ENCODE data around the gene PPP2CA.
"Not testable (repeated sequence)": the region's sequence is repeated elsewhere in the genome, so short reads cannot be mapped to it uniquely, and the experiment has no call there.

The PPP2CA gene

DNA sequence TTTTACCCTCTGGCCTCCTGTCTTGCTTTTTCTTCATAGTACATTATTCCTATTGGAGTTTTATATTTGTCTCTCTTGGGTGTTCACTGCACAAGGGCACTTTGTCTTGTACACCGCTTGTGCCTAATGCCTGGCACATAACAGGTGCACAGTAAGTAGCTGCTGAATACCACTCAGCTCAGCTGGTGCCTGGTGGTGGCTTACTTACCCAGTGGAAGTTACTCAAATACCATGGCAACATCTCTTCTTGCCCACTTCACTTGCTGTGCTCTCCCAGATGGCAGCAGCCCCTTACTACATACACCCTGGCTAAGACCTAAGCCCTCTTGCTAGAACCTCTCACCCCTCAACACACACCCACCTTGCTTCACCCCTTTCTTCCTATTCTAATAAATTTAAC is 37.8 kb downstream of the PPP2CA start:
- no peak for DNase-seq

DNA sequence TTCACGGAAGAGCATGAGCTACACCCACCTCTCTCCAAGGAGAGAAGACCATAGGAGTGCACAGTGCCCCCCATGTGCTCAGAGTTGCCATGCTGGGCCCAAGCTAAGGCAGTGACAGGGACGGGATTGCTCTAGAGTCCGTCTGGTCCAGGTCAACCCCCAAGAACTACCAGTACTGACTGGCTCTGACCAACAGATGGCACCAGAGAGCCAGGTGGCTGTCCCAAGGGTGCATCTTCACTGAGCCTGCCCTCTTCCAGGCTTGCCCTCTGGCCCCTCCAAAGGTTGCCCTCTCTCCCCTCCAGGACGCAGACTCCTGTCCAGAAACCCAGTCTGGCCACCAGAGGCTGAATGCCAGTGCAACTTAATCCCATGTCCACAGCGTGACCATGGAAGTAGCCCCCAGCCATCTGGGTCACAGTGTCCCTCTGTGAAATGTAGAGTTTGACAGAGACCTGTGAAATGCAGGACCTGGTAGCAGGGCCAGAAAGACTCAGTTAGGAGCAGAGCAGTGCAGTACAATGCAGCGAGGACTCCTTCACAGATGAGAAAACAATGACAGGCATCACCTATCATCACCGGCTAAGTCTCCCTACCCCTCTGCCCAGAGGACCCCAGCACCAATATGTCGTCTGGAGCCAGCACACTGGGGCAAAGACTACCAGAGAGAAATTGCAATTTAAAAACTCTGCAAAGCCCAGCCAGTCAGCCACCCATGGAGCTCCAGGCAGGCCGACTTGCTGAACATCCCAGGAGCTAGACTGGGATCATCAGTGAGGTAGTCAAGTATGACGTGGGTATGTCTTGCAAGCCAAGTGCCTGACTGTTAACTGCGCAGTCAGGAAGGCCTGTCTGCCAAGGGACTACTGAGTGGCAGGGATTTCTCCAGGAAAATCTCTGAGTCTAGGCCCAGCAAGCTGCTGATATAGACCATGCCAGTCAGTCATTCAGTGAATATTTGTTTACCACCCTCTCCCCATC is 41.4 kb downstream of the PPP2CA start:
- DNase-seq: peak; percentile 76 to 82

DNA sequence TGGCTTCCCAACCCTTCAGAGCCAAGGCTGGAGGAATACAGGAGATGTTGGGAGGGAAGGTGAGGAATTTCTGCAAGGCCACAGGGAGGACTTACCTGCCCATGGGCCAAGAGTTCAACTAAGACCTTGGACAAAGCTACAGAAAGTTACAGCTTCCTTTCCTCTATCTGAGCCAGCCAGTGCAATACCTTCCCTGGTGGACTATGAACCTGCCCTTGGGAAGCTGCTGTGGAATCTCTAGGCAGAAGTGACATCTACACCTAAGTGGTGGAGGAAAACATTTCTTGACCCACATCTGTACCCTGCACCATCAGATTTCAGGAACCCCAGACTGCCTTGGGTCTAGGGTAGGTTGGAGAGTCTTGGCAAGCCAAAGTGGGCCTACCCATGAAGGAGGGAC is 42.4 kb downstream of the PPP2CA start:
- no peak for DNase-seq

GRCh38 chr5:134178096-134178419 is 47.8 kb downstream of the PPP2CA start:
- no peak for DNase-seq

DNA sequence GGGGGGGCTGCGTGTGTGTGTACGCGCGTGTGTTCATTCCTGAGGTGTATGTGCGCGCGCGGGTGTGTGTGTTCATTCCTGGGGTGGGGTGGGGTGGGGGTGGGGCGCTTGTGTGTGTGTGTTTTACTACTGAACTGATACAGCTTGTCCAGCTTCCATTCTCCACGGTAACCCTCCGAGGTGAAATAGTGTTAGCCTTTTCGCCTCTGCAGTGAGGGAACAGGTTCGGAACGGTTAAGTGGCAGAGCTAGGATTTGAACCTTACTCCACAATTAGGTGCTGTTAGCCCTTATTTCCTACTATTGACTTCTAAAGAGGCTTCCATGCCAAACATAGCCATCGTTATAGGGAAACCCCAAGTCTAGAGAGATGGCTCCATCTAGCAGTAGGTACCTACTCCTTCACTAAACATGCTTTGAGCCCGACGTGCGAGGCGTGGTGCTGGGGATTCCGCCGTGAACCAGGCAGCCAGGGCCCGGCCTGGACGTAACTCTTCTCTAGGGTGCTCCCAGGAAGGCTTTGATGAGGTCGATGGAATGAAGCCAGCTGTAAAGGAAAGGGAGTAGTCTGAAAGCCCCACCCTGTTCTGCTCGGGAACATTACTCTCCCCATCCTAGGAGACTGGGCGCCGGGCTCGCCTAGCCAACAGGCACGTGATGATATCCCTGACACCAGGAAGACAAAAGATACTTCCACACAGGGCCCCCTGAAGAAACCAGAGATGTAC is 48.3 kb downstream of the PPP2CA start:
- DNase-seq: no peak

- DNase-seq: peak; percentile 86 to 88
Measured at GRCh38 chr5:134176511-134177368, 49.1 kb downstream of the PPP2CA start, which contains the start of gene SKP1. SKP1 (minus strand) TSS chr5:134176950; CDS start chr5:134174022, 2,928 bp downstream.

DNA sequence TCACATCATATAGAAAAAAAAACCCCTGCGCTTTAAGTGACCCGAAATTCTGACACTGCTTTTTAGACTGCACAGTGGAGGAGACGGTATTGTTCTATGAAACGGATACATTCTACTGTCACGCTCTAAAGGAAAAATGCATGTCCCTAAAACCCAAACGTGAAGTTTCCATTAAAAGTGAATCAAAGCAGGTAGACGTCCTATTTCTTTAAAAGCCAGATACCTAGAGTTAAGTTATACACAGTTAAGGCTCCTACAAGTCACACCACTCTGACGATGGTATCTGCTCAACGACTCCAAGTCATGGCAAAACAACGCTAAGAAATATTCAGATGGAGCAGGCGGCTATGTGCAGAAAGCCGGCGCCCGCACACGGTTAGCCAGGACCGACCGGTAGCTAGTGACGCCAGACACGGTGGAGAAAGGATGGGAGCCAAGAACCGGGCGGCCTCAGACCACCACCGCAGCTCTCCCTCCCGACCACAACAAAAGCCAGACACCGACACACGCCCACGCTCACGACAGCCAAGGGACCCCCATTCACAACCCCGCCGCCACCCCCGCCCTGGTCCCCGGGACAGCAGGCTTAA is 49.9 kb downstream of the PPP2CA start:
- DNase-seq: peak; percentile 14 to 50

GRCh38 chr5:134174841-134175839 is 50.7 kb downstream of the PPP2CA start:
- DNase-seq: no peak

GRCh38 chr5:134171972-134172371 is 53.9 kb downstream of the PPP2CA start:
- no peak for DNase-seq

DNA sequence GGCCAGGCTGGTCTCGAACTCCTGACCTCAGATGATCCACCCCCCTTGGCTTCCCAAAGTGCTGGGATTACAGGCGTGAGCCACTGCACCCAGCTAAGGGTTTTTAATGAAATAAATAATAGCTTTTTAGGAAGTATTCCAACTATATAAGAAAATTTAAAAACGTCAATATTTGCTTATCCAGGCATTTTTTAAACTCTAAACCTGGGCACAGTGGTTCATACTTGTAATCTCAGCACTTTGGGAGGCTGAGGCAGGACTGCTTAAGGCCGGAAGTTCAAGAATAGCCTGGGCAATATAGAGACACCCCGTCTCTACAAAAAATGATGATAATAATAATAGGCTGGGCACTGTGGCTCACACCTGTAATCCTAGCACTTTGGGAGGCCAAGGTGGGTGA is 63.3 kb downstream of the PPP2CA start:
- no peak for DNase-seq

GRCh38 chr5:134161513-134162395 is 64.1 kb downstream of the PPP2CA start:
- DNase-seq: no peak

DNA sequence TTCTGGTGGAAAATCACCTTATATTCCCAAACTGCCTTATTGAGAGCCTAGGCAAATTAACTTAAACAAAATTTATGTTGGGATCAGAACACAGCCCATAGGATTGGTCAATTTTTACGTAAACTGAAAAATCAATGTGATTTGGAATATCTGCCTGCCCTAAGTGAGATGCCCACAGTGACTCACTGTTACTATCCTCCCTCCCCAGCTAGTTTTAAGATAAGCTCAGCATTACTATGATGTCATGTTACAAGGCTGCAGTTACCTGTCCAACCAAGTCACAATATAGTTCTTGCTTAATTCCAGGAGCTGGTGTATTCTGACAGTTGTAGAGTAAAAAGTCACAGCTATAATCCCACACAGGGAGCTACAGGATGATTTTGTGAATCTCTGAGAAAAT is 72.2 kb downstream of the PPP2CA start:
- DNase-seq: no peak

DNA sequence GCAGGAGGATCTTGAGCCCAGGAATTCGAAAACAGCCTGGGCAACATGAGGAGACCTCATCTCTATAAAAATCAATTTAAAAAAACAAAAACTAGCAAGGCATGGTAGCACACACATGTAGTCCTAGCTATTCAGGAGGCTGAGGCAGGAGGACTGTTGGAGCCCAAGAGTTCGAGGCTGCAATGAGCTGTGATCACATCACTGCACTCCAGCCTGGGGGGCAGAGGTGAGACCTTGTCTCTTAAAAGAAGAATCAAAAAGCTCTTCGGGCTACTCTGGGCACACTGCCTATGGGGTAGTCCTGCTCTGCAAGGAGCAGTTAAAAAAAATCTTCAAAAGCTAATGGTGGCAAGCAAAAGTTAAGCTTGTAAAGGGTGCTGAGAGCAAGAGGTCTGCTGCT is 72.6 kb downstream of the PPP2CA start:
- no peak for DNase-seq

- DNase-seq: not testable (repeated sequence)
Measured at GRCh38 chr5:134152173-134152832, 73.6 kb downstream of the PPP2CA start.

DNA sequence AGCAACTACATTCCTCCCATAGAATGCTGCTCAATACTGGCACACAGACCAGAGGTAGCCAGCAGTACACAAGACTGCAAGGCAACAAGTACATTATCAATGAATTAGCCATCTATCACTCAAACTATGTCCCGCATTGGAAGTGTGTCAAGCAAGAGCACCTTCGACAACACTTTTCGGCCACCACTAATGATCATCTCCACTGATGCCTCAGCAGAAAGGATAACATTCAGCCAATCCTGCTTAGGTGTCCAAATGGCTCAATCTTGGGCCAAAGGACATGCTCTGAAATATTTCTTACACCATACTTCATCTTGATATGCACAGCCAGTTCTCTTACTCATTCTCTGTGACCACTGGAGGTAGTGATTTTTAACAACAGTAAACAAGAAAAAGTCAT is 74.2 kb downstream of the PPP2CA start:
- DNase-seq: no peak

DNA sequence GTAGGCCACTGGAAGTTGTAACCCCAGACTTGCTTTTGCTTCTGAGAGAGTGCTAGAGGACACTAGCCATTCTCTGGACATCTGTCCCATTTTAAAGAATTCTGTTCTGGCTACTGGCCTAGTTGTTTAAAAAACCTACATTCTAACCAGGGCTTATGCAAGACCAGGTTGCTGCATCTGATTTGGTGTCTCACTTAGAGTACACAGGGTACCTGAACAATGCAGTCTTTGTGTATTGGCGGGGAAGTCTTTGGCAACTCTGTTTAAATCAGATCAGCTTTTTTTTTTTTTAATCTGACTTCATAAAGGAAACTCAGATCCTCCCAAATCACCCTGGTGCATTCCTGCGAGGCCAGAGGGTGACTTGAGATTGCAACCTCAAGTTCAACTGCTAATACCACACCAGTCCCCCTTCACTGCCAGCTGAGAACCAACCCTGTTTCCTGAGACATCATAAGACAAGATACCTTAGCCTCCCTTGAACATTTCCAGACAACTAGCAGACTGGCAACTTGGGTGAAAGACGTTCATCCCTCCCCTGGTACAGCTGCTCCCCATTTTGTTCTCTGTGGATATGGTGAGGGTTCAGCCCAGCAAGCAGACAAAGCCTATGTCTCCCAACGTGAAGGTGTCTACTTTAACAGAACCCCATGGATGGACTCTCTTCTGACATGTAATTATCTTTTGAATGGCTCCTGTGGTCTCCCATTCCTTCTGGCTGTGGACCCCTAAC is 76.1 kb downstream of the PPP2CA start:
- DNase-seq: no peak

- DNase-seq: no peak
Measured at GRCh38 chr5:134148986-134149539, 76.8 kb downstream of the PPP2CA start.

DNA sequence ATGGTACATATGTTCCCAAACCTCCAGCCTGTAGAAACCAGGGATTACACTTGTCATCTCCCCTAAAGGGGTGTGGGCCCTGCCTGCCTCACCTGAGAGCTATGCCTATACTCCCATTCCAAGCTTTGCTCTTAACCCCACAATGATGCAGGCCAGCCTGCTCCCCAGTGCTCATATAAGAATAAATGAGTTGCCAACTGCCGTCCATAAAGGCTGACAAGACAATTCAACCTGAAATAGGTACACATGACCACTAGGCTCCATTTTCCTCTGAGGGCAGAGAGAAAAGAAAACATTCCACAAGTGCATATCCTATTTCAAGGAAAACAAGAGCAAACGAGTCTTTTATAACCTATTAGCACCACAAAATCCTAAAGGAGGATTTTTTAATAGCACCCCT is 77.6 kb downstream of the PPP2CA start:
- DNase-seq: no peak

Measured in CD4-positive, alpha-beta T cell treated with Interleukin-1 beta for 1 hour (primary cell).